GM15510 (cell line): Measurements from ENCODE around the gene MX2.

Experiments used
- POLR2A ChIP-seq: IDR thresholded peaks from 3 replicates; pipeline ENCODE4 v1.6.1; 2011; ENCODE audit warnings: borderline replicate concordance; ENCODE audit not compliant: insufficient read length; ENCODE audit errors: extremely low read depth

MX2 gene

DNA sequence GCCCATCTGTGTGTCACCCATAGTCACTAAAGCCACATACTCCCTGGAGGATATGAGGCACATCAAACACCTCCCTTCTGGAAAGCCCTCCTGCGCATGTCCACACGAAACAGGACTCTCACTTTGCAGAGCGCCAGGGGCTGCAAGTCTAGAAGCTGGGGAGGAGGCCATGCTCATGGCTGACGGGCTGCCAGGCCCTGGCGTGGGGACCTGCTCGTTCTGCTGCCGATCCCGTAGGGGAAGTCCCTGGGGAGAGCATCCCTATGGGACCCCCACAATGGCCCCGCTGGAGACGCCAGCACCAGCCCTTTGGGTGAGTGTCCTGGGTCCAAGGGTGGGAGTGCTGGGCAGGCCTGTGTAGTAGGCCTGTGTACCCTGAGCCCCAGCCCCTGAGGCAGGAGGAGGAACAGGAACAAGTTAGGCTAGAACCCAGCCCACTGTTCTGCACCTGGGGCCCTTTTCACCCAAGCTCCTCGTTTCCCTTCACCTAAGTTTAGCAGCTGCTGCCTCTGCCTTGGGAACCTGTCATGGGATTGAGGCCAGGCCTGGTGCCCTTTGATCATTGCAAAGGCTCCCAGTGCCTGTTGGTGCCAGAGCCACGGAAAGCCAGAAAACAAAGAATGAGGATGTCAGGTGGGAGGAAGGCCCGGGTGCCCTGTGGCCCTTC lies 35.3 kb upstream of the MX2 start:
- TF ChIP-seq POLR2A, result no peak

DNA sequence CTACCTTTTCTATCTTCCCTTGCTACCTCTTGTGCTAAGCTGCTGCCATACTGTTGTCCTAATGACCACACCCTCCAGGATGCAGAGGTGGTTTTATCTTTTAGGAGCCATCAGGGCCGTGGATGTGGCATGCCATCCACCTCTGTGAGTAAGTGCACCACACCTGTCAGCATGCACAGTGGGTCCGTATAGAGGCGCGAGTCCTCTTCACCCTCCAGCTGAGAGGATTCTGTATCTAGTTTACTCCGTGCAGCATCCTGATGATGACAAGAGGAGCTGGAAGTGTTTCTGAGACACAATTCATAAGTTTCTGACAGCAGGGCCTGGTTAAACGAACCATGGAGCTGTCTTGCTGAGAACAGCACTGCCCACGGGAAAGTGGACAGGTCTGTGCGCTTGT lies 34.1 kb upstream of the MX2 start:
- TF ChIP-seq POLR2A, result no peak

DNA sequence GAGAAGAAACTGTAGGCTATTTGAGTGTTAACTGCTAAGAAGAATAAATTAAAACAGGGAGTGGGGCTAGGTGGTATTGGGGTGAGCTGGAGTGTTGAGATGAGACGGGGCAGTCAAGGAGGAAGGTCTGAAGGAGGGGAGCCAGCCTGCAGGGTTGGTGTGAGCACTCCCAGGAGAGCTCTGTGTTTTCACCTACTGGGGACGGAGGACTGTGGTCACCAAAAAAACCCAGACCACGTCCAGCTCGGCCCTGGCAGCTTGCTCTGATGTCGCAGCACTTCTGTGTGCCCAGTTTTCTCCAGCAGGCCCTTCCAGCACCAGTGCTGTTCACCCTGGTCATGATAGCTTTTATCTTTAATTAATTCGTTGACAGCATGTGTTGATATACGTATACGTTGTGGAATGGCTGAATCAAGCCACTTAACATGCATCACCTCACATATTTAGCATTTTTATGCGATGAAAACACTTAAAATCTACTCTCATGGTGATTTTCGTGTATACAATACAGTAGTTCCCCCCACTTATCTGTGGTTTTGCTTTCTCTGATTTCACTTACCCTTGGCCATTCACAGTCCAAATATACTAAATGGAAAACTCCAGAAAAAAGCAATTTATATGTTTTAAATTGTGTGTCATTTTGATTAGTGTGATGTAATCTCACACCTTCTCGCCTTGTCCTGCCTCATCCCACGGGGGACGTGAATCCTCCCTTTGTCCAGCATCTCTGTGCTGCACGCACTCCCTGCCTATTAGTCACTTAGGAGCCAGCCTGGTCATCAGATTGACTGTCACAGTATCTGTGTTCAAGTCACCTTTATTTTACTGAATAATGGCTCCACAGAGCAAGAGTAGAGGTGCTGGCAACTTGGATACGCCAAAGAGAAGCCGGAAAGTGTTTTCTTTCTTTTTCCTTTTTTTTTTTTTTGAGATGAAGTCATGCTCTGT lies 32.9 kb upstream of the MX2 start:
- no peak for TF ChIP-seq POLR2A

DNA sequence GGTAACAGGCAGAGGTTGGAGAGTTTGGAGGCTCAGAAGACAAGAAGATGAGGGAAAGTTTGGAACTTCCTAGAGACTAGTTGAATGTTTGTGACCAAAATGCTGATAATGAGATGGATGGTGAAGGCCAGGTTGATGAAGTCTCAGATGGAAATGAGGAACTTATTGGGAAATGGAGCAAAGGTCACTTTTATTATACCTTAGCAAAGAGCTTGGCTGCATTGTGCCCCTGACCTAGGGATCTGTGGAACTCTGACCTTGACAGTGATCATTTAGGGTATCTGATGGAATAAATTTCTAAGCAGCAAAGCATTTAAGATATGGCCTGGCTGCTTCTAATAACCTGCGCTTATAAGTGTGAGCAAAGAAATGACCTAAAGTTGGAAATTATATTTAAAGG lies 28.1 kb upstream of the MX2 start:
- TF ChIP-seq POLR2A, result no peak

DNA sequence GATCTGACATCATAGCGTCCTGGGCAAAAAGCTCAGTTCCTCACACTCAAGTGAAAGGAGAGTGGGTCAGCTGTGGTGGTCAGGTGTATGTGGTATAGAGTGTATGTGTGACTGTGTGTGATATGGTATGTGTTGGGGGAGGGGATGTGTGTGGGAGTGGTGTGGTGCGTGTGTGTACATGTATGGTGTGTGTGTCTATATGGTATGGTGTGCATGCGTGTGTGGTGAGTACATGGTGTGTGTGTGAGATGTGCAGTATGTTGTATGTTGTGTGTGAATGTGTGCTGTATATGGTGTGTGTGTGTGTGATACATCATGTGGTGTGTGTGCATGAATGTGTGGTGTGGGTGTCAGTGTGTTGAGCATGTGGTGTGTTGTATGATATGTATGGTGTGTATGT lies 24.3 kb upstream of the MX2 start:
- no peak for TF ChIP-seq POLR2A

DNA sequence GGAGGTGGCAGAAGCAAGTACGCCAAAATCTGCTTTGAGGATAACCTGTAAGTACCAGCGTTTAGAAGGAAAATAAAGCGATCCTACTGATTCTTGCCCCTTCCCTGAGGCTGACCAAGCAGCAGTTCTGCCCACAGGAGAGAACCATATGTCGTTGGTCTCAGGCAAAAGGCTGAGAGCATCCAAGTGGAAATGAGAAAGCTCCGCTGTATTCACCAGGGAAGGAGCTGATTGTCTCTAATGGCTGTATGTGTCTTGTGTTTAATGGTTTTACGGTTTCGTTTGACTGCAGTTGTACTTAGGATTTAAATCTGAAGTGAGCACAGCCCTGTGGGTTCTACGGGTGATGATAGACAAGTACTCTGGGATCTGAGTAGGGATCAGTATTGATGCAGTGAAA lies 23.4 kb upstream of the MX2 start:
- no peak for TF ChIP-seq POLR2A

DNA sequence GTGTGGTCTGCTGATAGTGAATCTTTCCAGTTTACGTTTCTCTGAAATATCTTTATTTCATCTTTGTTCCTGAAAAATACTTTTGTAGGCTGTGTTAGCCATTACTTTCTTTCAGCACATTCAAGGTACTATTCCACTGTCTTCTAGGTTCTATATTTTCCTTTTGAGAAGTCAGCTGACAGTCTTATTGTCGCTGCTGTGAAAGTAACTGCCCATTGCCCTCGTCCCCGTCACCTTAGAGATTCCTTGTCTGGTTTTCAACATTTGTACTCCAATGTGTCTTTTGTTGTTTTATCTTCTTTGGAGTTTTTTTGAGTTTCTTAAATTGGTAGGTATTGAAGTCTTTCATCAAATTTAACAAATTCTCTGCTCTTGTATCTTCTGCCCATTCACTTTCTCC lies 19.8 kb upstream of the MX2 start:
- no peak for TF ChIP-seq POLR2A

DNA sequence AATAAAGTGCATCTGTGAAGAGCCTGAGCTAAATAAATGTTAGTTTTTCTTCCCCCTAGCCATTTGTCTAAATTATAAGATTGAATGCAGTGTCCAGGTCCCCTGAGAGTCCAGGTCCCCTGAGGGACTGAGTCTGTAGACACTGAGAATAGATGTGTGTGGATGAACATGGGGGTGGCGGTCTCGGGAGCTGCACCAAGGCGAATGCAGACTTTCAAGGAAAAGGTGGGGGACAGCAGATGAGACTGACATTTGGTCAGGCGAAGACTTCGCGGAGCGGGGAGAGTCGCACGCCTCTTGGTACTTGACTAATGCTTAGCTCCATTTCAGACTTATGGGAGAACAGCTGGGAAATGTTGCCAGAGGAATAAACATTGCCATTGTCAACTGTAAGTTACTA lies 17.7 kb upstream of the MX2 start:
- TF ChIP-seq POLR2A, result no peak

DNA sequence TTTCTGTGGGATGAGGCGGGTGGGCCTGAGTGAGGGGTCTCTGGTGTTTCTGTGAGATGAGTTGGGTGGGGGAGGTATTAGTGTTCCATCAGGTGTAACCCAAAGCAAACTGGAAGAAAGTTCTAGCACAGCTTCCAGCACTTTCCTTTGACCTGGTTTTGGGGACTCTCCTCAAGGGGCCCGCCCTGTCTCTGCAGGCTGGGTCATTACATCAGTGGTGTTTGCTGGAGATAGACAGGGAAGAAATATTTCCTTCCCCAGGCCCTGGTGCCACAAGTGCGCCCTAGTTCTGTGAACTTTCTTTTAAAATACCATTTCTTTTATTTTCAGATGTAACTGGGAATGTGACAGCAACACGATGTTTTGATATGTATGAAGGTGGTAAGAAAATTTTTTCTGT lies 16.5 kb upstream of the MX2 start:
- no peak for TF ChIP-seq POLR2A

DNA sequence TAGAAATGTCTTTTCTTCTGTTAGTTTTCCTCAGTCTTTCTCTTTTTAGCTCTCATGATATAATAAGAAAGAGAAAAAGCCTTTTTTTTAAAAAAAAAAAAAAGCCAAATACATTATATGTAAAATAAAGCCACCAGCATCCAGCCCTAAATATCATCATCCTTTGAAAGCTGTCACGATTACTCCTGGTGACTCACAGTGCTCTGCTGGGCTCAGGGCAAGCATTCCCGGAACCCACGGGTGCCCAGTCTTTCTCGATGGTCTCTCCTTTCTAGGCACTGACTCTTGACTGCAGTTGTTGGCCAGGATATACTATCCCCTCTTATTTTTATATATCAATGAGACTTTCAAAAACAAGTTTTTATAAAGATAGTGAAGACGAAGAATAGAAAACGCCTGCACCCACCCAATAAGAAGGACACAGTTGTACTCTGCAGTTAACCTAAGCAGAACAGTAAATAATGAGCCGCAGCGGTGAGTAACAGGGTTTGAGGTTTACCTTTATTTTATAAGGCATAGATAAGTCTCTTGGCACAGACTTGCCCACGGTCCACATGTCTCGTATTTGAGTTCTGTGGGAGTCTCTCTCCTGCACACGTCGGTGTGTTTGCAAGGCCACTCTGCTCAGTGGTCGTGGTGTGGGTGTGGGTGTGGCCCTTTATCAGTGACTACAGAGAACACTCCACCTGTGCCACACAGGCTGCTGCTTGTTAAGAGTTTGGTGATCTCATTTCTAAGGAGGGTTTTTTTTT lies 15.7 kb upstream of the MX2 start:
- no peak for TF ChIP-seq POLR2A

DNA sequence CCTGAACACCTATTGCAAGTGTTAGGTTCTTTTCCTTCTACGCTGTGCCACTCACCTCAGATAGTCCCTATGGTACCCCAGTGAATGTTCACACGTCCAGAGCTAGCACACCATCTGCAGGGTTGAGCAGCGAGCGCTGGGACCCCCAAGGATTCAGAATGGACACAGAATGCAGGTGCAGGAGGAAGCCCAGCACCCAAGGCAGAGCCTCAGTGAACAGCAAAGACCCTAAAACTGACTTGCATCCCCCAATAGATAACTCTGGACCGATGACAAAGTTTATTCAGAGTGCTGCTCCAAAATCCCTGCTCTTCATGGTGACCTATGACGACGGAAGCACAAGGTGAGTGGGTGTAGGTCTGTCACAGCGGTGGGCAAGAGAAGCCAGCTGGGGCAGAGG lies 15.1 kb upstream of the MX2 start:
- TF ChIP-seq POLR2A, result no peak

DNA sequence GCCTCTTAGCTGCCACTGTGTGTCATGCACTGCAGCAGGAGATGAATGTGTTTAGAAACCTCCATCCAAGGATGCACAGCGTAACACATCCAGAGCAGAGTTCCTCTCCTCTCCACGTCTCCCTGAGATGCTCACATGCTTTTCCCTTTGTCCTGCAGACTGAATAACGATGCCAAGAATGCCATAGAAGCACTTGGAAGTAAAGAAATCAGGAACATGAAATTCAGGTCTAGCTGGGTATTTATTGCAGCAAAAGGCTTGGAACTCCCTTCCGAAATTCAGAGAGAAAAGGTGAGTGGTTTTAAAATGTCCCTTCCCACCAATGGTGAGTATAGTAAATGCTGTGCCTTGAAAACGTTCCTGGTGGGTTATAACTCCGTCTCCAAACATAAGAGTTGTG lies 13.4 kb upstream of the MX2 start:
- no peak for TF ChIP-seq POLR2A

DNA sequence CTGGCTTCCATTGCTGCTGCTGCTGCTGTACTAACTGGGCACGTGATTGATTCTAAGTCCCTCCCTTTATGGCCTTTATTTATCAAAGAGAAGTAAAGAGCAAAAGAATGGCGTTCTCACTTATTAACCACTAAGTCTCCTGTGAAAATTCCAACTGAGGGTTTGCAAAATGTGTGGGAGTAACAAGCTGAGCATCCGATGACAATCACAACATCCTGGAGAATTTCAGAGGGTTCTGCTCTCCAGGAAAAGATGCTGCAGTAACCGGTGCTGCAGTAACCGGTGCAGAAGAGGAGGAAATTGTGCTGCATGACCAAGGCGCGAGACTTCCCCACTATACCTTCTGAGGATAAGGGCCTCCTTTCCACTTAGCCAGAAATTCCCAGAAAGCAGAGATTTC lies 12.7 kb upstream of the MX2 start:
- no peak for TF ChIP-seq POLR2A

DNA sequence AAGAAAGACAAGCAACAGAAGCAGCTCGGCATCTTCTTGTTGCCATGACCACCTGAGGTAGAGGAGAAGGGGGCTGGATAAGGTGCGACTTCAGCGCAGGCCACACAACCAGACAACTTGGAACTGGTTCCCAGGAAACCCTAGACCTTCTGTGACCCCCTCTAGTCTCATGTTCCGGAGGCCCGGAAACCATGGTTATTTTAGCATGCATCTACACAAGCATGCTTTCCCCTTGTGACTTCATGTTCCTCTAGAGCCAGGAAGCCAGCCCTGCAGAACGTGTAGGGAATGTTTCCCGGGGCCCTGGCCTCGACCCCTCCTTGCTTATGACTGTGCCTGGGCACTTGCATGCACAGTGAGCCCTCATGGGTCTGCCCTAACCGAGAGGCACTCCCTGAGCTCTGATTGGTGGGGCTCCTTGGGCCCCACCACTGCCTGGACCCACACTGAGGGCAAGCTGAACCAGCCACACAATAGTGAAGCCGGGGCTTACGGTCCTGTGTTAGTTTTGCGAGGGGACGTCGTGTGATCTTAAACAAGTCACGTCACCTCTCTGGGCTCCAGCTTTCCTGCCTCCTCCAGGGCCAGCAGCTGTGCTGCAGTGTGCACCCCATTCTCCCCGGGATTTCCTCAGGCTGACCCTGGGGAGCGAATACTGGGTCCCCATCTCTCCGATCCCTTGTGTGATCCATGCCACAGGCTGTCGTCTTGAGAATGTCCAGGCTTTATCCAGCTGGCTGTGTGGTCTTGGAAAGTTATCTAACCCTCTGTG lies 12.0 kb upstream of the MX2 start:
- no peak for TF ChIP-seq POLR2A
